ENCODE results near the gene IRAK1.
A peak's percentile ranks its signal among the peaks of the same experiment; 100 is the strongest.

The IRAK1 gene

DNA sequence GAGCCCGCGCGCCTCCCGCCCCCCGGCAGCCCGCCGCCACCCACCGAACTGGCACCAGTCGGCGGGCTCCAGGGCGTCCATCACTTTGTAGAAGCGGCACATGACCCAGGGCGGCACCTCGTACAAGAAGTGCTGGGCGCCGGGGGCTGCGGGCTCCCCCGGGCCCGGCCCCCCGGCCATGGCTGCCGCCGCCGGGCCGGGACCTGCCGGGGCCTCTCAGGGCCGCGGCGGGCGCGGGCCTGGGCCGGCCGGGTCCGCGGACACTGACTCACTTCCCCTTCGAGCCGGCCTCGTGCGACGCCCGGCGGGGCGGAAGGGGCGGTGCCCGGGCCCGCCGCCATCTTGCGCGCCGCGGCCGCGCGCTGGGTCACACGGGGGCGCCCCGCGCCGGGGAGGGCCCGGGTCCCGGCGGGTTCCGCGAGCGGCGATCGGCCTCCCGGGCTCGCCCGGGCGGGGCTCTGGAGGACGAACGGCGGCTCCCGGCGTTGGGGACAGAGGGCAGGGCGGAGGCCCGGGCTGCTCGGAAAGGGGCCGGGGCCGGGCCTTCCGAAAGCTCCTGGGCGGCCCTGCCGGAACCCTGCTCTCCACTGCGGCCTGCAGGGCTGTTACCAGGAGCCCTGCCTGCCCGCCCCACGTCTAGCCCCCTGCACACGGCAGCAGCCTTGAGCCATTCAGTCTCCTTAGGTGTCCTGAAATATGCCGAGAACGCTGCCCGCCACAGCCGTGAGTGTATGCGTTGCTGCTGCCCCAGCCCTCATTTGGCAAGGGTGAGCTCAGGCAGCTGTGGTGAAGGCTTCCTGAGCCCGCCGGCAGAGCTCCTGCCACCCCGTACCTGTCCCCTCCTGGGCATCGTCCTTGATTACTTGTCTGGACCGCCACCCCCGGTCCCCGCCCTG is at the start of gene IRAK1:
TSS of gene IRAK1 (minus strand) at position 270 of the 896 bp plus-strand sequence. CDS start at position 180, 90 bp downstream.
- DNase-seq = peak; percentile 63

DNA sequence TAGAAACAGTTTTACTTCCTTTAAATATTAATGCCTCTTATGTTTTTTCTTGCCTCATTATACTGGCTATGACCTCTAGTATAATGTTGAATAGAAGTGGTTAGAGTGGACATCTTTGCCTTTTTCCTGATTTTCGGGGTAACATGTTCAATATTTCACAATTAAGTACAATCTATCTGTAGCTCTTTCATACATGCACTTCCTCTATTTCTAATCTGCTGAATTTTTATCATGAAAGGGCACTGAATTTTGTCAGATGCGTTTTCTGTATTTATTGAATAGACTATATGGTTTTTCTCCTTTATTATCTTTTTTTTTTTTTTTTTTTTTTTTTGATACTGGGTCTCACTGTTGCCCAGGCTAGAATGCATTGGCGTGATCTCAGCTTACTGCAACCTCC is 48.9 kb upstream of the IRAK1 start:
- no peak for DNase-seq

DNA sequence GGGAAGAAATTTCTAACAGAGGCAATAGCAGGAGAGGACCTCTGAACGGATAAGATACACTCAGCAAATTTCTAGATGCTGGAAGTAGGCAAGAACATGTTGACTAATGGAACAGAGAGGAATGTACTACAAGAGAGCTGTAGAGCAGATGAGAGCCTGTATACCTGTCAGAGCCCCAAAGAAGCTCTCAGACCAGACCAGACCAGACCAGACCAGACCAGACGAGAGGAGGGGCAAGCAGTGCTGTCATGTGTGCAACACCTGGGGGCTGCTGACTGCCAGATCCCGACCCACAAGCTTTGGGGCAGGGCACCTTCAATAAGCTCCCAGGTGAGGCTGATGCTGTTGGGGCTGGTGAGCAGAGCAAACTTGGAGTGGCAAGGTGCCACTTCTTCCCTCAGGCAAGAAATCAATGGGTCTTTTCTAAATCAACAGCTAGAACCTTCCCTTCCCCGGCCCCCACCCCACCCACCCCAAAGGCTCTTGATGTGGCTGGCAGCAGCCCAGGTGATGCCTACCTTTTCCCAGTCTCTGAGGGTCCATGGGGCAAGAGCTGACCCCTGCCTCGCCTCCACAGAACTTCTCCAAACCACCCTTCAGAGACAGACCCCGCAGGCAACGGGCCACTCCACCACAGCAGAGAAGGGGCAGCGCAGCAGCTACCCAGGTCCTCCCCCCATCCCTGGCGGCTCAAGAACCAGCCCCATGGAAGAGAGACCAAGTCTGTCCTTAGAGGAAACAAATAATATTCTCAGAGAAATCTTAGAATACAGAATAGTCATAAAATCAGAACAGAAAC is 45.1 kb upstream of the IRAK1 start:
- no peak for DNase-seq

DNA sequence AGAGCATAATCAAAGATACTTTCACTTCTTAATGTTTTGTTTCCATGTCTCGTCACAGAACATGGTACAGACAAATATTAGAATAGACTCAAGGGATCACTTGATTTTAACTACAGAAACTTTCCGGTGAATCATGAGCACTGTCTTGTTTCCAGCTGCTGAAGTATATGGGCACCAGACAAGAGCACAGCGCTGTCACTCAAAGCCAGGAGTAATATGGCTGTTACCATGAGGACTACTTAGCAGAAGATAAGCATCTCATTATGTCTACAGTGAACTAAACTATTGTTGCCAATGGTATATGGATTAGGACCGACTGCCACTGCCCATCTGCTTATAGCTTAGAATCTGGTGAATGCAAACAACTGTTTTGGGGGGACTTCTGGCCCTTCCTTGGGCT is 43.5 kb upstream of the IRAK1 start:
- no peak for DNase-seq

DNA sequence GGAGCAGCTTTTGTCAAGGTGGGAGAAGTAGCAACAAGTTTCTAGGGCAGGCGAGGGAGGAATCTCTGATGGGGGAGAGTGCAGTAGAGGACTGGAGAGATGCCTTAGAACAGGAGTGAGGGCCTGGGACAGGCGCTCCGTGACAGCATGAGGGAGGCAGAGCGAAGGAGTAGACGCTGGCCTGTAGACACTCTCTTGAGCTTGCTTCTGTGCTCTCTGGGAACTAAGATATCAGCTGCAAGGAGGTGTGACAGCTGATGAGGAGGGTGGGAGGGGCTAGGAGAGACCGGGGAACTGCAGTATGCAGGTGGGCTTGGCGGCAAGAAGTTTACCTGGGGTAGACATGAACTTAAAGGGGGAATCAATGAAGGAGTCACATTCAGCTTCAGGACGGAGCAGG is 42.1 kb upstream of the IRAK1 start:
- no peak for DNase-seq

DNA sequence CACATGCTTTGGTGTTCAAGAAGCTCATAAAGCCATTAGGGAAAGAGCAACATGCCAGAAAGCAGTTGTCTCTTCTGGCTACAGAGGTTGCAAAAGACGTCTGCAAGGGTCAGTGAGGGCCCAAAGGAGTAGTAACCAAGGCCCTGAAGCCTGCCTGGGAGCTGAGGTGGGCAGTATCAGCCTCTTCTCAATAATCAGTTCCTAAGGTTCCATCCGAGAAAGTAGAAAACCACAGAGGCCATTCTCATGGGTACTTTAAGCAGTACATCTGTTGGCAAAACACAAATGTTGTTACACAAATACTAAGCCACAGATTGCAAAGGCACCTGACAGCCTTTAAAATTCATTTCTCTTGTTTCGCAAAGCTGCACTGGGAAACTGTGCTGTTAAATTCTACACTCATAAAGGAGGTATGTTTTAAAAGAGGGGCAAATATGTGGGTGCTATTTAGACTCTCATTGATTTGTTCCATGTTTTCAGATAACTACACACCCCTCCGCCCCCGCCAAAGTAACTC is 40.1 kb upstream of the IRAK1 start:
- no peak for DNase-seq

DNA sequence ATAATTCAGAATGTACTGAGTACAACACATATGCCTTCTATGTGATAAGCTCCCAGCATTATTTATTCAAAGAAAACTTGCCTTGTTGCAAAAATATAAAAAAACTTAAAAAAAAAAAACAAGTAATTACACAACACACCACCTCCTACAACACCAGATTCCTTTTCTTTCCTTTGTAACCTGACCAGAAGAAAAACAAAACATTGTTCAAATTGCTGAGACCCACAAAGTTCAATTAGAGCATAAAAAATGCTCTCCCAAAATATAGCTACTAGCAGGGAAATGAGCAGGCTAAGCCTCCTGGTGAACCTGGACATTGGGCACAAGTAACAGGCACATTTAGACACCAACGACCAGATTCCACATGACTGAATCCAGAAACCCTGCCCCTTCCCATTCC is 39.5 kb upstream of the IRAK1 start:
- no peak for DNase-seq

DNA sequence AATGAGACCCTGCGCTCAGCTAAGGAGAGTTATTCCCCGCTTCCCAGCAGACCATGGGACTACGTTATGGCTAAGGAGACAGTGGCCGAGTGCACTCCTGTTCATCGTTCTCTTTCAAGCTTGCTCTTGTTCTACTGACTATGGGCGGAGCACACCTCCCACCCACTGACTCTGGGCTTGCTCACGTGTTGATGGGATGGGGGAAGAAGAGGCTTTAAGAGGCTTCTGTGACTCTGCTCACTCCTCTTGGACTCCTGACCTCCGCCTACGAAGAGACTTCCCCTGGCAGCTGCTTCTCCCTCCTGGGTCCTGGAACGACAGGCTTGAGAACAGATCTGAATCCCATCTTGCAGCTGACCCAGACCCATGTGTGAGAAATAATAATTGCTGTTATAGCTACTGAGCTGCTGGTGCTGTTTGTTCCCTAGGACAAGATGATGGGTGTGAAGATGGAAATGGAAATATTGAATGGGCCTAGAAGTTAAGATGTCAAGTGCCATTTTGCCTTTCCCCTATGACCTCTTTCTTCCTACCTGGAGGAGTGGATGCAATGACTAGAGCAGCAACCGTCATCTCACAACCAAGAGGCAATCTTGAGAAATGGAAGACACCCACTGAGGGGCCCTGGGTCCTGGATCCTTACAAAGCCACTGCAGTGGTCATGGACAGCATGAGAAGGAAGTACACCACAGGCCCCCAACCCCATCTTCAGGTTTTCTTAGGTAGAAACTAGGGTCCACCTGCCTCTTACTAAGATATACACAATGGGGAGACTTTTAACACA is 38.7 kb upstream of the IRAK1 start:
- no peak for DNase-seq

DNA sequence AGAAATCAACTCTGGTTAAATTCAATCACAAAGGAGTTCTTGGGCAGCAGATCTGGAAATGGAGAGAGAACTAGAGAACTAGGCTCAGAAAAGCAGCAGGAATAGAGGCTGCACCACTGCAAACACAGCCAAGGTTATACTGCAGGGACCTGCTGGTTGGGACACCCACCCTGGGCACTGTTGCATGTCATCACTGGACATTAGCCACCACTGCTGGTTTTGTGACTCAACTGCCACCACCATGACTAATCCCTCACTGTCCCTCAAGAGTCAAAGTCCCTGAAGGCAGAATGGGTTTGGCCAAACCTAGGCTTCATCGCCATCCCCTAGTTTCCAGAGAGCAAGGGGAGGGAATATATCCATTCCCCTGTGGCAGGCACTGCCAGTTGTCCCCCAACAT is 38.1 kb upstream of the IRAK1 start:
- no peak for DNase-seq

DNA sequence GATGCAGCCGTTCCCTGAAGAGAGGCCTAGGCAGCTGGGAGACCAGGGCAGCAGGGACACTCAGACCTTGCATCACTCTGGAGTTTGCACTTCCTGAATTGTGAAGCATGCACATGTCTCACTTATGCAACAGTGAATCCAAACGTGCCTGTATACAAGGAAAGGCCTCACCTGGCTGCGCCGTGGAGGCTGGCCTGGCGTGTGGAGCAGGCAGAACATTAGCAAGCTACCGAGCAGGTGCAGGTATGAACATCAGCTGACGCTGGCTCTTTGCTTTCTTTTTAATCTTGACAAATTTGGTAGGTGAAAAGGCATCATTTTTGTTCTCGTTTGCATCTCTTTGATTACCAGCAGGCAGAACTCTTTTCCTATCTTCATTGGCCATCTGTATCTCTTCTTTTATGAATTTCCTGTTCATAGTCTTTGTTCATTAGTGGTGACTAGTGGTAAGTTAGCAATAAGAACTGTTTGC is 37.1 kb upstream of the IRAK1 start:
- peak; percentile 27 for DNase-seq

DNA sequence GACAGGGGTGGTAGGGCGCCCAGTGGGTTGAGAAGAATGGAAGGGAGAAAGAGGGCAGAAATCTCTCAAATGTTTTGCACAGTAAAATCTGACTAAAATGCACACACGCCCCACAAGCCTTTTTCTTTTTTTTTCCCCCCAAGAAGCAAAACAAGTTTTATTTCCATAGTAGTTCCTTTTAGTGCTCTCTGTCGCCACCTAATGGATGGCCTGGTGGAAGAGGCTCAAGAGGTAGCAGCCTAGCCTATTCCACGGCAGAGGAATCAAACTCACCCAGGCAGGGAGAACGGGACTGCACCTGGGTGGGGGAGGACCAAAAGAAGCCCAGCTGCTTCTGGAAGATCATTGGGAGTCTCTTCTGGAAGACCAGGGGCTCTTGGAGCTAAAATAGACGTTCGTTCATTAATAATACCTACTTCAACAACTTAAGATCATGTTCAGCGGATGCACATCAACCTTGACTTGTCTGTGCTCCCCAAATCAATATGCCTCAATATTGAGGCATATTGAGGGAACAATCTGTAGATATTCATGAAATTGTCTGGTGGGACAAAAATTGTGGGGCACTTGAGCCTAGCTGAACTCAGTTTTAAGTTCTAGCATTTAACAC is 31.6 kb upstream of the IRAK1 start:
- DNase-seq = peak; percentile 77

DNA sequence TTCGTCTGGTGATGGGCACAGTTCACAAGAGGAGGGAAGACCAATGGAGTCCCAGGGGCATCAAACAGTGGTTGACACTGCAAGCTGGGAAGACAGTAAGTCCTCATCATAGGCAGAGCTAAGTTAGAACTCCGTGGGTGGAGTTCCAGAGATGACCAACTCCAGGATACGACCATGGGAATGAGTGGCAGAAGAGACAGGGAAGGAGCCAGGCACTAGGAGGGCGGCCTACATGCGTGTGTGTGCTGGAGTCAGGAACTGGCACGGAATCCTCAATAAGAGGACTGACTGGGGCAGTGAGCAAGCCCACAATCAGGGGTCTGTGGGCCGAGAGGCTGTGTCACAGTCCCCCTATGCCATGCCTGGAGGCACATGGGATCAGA is 30.4 kb upstream of the IRAK1 start:
- no peak for DNase-seq

DNA sequence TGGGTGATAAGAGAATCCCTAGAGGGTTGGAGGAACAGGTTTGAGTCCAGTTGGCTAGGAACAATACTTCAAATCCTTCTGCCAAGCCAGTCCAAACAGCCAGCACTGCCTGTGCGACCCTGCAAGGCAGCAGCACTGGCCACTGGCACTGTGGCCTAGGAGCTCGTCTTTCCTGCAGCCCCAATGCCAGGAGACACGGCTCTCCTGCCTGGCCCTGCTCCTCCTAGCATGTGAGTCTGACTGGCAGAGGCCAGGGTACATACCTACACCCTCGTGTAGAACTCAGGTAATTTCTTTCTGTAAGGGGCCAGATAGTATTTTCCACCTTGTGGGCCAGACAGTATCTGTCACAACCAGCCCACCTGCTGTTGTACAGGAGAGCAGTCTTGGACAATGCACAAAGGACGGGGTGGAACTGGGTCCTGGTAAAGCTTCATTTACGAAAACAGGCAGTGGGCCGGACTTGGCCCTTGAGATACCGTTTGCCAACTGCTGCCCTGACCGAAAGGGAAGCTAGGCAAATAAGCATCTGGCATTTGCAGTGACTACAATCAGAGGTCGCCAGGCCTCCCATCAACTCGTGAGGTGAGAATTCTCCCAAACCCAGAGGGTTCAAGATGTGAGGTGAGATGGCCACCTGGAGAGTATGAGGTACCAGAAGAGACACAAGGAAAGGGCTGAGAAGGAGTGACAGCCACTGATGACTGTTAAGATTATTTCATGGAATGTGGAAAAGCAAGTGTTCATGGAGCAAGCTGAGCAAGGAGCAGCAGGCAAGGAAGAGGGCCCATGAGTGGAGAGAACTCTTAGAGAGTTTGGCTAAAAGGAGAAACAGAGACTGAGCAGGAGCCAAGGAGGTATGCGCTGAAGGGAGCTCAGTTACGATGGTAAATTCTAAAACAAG is 29.8 kb upstream of the IRAK1 start:
- DNase-seq = no peak

DNA sequence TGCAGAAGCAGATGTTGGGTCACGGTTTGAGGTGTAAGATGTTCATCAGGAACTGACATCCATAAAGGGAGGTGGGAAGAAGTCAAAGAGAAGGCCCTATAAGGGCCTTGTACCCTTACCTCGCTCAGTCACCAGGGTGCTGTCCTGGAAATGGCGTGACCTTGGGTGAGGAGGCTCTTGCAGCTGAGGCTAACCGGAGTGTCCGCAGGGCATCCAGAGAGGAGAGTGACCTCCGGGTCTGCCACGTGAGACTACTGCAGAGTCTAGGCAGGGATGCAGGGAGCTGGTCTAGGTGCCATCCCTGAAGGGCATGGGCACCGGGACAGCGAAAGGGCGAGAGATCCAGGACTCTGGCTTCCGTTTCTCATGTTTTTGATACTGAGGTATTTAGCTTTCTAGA is 28.7 kb upstream of the IRAK1 start:
- DNase-seq = no peak

DNA sequence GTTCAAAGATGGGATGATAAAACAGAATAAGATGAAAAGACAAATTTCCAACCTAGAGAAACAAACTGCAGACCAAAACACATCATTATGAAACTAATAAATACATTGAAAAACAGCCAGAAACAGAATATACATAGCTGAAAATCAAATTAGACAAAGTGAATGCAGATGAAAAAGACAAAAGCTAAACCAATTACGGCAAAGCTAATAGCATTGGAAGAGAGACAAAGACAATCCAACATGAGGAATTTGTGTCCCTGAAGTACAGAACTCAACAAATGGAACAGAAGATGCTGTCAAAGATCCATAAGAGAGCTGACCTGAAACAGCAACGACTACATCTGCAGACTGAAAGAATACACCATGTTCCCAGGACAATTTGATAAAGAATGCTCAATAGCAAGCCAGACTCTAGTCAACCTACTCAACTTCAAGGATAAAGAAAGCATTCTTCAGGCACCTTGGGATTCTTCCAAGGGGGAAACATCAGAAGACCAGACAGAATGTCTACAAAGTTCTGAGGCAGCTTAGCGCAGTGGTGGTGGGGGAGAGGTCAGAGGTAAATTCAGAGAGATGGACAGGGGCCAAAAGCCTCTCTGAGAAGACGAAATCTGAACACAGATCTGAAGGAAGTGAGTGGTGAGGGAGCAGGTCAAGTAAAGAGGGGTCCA is 27.4 kb upstream of the IRAK1 start:
- DNase-seq = no peak

DNA sequence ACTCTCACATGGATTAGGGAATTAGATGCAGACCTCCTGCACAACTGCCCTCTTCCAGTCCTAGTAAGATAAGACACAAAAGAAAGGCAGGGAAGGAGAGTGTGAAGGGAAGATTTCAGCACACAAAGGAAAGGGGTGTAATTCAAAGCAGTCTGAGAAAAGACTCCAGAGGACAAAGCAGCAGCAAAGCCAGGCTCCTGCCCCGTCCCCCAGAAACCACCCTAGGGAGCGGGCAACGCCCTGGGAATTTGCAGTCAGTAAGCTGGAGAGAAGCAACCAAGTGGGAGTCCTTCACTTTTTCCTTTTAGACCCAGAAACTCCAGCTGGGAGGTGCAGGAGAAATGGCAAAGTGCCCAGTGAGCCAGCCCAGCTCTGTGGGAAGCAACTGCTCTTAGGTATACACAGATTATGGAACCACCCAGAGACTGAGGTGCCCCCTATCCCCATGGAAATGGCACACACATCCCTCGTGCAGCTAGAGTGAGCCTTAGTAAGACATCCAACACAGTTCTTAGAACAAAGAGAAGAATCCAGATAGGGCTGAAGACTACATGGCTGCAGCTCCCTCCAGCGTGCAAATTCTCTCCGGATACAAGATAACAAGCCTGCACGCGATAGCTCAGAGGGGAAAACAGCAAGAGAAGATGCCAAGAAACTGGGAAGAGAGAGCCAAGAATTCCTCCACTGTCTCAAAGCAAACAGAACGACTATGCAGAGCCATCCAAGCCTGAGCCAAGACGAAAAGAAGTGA is 26.5 kb upstream of the IRAK1 start:
- no peak for DNase-seq

DNA sequence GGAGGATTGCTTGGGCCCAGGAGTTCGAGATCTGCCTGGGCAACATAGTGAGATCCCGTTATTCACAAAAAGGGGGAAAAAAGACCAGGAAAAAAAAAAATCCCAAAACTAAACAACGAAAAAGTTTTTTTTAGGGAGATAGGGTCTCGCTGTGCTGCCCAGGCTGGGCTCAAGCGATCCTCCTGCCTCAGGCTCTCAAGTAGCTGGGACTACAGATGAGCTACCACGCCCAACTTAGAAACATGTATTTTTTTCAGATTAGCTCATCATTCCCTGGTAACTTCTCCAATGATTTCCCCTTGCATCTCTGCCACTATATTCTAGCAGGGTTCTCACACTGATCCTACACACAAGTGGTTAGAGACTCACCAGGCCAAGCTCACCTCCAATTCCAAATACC is 24.4 kb upstream of the IRAK1 start:
- DNase-seq = no peak

DNA sequence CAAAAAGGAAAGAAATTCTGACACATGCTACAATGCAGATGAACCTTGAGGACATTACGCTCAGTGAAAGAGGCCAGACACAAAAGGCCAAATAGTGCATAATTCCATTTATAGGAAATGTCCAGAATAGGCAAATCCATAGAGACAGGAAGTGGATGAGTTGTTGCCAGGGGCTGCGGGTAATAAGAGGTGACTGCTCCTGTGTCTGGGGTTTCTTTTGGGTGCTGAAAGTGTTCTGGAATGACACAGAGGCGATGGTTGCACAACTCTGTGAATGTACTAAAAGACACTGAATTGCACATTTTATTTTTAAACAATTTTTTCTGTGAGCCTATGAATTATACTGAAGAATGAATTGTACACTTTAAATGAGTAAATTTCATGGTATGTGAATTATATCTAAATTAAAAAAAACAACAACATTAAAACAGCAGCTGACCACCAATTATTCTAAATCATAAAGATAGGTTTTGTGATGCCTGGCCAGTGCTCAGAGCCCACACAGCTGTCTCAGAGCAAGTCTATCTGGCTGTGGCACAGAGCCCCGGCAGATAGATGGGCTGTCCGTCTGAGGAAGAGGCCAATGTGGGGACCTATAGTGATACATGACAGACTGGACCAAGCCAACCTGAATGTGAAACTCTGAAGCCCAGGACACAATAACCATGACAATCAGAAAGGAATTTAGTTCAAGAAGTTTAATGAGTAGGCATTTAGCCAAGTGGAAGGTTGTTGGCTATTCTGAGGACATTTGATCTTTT is 23.5 kb upstream of the IRAK1 start:
- no peak for DNase-seq

DNA sequence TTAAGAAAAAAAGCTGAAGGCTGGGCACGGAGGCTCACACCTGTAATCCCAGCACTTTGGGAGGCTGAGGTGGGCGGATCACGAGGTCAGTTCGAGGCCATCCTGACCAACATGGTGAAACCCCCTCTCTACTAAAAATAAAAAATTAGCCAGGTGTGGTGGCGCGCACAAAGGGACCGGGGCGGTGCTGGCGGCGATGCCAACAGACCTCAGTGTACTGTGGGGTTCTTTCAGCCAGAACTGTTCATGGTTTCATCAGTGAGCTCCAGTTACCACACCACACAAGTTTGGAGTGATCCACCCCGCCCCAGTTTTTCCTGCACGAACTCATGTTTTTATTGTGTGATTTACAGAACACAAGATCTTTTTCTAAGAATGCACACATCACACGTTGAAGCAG is 21.2 kb upstream of the IRAK1 start:
- no peak for DNase-seq

Measured in hematopoietic multipotent progenitor cell treated with erythropoietin and hydrocortisone succinate and interleukin-3 and kit ligand, for 6 days (in vitro differentiated cells).